CD4-positive, alpha-beta T cell treated with Interleukin-17A for 4 hours (primary cell): ENCODE measurements around the gene FAM3B.
"Not testable (repeated sequence)": the region's sequence is repeated elsewhere in the genome, so short reads cannot be mapped to it uniquely, and the experiment has no call there.

Experiments
- DNase-seq: peaks from one replicate; pipeline ENCODE4 v3.0.0-alpha.2; 2020; ENCODE audit warnings: mixed read lengths

FAM3B gene, protein sequence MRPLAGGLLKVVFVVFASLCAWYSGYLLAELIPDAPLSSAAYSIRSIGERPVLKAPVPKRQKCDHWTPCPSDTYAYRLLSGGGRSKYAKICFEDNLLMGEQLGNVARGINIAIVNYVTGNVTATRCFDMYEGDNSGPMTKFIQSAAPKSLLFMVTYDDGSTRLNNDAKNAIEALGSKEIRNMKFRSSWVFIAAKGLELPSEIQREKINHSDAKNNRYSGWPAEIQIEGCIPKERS

DNA sequence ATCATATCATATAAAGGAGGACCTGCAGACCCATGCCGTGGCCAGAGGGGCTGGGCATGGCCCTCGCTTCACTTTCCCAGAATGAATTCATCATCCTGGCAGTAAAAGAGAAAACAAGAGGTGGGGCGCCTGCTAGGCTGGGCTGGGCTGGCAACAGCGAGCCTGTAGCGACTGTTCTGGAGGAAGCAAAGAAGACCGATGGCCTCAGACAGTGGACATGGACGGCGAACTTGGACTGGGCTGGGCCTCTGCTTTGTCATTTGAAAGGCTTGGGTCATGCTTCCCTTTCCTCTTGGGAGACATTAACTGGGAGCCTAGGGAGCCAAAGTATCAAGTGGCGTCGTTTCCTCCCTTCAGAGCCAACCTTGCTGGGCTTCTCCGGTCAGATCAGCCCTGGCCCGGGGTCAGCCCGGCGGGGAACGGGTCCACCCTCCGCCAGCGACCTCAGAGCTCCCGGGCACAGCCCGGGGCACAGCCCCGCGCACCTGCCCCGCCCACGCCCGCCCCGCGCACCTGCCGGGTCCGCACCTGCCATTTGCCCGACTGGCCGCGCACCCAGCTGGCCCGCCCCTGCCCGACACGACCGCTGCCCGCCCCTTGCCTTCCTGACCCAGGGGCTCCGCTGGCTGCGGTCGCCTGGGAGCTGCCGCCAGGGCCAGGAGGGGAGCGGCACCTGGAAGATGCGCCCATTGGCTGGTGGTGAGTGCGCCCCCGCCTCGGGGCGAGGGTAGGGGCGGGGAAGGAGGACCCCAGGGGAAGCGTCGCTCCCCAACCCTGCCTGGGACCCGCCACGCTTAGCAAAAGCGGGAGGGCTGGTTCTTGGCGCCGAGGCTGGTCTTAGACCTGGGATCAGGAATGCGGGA, at the start of gene FAM3B:
Gene FAM3B (plus strand): TSS at position 602 of the 863 bp plus-strand sequence. CDS start 79 bp downstream, at position 681.
- no peak for DNase-seq

DNA sequence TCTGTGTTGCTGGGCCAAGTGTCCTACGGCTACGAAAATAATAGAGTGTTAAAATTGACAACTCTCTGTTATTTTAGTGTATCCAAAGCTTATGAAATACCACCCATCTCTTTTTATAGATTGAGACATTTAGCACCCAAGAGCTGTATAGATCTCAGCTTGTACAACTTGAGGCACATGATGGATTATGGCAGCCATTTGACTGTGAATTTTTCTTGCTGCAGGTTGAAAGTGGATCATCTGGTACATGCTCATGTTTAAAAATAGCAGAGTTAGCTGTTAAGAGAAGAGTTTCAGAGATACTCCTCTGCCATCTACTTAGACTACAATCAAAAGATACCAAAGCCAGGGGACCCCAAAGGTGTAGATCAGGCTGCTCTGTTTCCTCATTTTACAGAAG, 49.3 kb upstream of the FAM3B start:
- DNase-seq: no peak

DNA sequence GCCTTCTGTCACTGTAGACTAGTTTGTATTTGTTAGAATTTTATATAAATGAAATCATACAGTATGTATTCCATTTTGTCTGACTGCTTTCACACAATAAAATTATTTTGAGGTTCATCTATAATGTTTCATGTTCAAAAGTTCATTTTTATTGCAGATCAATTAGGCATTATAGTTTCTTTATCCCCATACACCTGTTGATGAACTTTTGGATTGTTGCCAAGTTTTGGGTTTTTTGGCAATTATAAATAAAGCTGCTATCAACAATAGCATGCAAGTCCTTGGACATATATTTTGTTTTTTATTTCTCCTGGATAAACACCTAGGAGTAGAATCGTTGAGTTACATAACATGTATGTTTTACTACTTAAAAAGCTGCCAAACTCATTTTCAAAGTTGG, 47.1 kb upstream of the FAM3B start:
- no peak for DNase-seq

DNA sequence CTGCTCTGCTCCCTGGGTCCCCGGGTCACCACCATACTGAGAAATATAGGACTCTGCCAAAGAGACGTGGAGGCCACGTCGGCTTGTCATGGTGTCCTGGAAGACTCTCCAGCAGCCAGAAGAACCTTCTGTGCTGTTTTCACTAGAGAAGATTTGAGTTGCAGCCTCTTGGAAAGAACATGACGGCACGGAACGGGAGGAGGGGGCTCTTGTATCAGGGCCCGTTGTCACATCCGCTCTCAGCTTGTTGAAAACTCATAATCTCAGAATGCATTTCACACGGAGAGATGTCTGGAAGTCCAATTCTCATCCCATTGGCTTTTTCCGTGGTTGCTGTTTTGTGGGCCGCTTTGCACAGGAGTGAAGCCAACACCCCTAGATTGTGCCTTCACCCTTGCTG, 39.4 kb upstream of the FAM3B start:
- DNase-seq: no peak

DNA sequence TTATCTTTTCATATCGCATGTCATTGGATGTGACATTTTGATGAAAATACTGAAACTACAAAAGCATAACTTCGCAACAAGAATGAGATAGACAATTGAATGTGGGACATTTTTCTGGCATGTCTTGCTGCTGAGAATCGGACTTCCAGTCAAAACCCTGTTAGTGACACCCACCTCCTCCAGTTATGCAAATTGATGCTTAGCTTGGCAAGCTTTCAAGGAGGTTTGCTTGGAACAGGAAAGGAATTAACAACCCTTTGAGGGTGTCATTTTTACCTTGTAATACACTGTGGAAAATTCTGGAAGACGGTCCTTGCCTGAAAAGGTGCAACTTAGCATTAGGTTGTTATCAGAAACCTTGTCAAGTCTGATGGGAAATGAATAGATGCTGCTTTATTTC, 38.8 kb upstream of the FAM3B start:
- DNase-seq: no peak

DNA sequence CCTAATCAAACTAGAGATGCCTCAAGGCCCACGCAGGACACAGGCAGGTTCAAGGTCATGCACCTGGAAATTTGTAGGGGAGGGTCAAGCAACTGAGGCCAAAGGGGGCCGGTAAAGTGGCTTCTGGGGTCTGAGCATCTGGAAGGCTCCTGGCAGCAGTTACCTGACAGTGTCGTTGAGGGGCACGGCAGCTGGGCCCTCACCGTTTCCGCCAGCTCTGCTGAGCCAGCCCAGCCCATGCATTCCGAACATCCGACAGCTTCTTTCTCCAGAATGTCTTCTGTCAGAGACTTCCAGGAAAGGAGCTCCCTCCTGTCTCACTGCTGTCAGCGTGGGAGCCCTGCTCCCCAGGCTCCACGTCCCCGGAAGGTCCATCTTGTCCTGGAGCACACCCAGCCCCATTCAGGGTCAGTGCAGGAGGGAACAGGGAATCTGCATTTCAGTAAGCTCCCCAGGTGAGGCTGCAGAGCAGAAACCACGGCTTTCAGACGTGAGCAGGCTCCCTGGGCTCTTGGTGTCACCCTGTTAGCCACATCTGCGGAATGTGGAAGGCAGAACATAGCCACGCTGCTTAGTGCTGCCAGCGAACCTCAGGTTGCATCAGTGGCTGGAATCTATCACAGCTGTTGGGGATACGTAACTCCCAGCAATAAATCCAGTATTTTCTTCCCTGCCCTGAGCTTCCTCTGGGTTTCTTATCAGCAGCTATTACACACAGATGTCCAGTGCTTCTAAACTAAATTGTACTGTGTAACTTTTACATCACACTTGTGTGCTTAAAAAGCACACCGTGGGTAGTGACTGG, 36.3 kb upstream of the FAM3B start:
- no peak for DNase-seq

DNA sequence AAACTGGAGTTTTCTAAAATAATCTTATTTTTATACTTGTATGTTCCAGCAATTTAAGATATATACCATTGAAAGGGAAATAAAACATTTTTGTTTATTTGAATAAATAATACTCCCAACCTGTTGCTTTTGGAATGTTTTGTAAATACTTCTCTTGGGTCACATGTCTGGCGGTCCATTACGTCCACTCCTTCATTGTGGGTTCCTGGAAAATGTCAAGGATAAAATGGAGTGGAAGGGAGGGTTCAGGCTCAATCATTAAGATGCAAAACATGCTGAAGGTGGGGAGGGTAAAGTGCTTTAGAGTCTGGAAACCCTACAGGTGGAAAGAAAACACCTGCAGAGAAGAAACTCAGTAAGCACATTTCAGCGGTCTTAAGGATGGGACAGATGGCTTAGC, 34.2 kb upstream of the FAM3B start:
- DNase-seq: no peak

DNA sequence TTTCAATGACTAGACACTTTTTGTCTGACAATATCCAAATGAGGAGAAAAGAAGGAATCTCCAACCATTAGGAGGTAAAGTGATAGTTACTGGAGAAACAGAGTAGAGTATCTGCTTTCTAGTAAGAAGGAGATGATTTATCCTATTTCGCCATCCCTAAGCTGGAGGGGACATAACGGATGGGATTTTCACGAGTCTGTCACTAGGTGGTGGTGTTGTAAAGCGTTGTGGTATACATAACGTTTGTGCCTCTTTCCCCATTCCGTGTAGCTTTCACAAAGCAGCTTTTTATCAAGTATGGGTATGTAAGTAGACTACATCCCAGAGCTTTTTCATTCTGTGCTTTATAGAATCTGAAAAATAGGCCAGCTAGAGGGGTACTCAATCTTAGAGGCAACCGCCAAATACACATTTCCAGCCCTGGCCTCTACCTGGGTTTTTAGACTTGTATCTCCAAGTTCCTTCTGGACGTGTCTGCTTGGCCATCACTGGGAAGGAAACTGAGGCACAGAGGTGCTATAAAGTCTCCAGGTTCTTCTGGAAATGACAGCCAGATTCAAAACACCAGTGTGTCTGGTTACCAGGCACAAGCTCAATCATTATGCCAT, 33.3 kb upstream of the FAM3B start:
- DNase-seq: peak; percentile 60

DNA sequence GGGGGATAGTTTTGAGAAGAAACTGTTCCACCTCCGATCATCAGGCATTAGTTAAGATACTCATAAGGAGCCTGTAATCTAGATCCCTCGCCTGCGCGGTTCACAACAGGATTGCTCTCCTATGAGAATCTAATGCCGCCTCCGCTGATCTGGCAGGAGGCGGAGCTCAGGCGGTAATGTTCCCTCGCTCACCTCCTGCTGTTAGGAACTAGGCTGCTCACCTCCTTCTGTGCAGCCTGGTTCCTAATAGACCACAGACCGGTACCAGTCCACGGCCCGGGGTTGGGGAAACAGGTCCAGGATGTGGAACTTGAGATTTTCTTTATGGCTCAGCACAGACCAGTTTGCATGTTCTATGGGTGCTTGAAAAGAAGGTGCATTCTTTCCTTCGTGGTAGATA, 27.2 kb upstream of the FAM3B start:
- no peak for DNase-seq

DNA sequence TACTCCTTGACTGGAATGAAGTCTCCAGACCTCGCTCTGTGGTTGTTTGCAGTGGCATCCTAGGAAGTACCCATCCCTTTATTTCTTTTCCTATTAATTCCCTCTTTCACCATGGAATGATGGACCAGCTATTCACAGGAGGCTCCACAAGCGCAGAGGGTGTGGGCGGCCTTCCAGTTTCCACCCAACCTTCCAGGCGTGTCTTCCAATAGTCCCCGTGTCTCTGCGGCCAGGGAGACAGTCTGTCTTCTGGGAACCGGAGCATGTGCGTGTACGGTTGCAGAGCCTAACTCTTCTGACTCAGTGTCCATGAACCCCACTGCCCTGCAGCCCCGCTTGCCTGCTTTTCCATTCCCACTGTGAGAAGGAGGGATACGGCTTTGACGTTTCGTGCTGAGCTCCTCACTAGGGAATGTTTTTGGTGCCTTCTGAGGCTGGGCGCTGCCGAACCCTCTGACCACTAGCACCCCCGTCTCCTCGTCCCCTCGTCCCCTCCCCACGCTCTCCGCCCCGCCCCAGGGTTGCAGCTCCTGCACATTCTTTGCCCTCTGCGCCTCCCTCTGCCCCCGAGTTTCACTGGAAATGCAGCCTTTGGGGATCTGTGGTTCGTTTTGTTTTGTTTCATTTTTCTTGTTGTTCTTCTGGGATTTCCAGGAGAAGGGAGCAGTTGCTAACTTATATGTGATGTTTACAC, 26.3 kb upstream of the FAM3B start:
- DNase-seq: no peak

DNA sequence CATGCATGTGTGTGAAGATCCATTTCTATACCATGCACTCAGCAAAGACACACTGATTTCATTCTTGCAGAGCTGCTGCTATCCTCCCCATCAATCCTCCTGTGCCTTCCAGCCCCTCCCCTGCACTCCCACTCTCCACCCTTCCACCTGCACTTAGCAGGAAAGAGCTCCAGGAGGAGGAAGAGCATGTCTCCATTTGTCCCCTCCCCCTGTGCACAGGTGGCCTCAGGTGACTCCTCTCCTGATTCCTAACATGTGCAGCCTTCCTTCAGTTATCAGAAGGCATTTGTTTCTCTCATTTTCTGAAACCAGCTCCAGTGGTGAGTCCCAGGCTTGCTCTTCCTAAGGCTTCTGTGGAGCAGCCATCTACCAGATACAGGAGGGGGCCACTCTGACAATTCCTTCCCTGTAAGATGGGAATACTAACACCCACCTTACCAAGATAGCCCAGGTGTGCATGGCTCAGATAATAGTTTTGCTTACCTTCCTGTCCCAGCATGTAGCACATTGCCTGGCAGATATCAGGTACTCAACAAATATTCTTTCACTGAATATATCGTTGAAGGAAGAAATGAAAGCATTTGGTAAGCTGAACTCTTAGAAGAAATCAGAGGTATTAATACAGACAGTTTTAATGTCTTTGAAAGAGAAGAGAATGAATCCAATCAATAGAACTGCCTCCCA, 21.9 kb upstream of the FAM3B start:
- no peak for DNase-seq

DNA sequence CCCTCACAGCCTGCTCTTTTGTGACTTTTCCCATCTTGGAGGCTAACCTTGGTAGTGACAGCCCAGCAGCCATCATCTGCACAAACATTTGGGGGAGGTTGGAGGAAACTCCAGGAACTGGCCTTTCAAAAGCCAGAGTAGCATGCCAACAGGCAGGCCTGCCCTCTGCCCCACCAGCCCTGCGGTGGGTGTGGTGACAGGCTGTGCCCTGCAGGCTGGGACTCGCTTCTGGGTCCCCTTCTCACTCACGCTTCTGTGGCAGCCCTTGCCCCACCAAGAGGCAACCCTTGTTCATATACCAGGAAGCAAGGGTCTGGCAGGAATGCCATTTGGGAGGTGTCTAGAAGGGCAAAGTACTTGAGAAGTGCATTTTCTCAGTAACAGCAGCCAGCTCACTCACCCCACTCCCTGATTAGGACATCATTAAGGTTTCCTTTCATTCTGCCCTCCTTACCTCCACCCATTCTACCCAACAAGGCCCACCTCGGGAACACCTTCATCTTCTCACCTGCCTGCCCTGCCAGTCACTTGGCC, 20.8 kb upstream of the FAM3B start:
- no peak for DNase-seq

DNA sequence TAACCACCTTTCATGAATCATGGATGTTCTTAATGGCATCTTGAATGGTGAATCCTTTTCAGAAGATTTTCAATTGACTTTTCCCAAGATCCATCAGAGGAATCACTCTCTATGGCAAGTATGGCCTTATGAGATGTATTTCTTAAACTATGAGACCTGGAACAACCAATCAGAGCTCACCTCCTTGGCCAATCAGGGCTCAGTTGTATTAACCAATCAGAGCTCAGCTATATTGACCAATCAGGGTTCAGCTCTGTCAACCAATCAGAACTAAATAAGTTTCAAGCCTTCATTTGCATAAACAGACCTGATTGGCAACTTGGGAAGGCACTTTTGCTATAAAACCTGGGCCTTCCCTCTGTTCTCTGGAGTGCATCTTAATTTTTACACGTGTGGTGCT, 13.6 kb upstream of the FAM3B start:
- DNase-seq: no peak

DNA sequence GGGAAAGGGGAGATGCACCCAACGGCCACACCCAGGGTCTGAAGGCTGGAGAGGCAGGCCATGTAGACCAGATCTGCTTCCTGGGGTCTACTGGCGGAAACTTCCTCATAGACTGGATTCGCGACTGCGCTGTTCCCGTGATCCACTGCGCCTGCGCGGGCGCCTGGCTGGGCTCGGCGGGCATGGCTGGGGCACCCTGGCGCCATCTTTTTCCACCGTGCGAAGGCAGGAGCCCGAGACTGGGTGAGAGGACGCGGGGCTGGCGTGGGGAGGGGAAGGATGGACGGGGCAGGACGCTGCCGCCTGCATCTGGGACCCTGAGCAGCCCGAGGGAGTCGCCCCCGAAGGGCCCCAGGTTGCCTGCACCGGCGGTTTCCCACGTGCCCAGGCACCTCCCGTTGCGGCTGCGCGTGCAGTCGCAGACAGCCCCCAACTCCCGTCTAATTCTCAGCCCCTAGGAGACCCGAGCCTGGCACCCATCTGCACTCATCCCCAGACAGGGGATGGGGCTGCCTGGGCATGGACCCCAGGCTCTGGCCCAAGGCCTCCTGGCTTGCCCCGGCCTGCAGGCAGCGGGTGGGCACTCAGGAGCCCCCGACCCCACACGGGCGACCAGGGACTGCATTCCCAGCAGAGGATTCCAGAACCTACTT, 12.4 kb upstream of the FAM3B start:
- no peak for DNase-seq

DNA sequence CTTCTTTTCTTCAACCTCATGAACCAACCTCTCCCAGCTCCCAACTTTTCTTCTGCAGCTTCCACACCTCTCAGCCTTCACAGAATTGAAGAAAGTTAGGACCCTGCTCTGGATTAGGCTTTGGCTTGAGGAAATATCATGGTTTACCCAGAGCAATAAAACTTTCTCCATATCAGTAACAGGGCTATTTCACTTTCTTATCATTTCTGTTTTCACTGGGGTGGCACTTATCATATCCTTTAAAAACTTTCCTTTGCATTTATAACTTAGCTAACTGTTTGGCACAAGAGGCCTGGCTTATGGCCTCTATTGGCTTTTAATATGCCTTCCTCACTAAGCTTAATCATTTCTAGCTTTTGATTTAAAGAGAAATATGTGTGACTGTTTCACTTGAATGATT, 9.4 kb upstream of the FAM3B start:
- no peak for DNase-seq

DNA sequence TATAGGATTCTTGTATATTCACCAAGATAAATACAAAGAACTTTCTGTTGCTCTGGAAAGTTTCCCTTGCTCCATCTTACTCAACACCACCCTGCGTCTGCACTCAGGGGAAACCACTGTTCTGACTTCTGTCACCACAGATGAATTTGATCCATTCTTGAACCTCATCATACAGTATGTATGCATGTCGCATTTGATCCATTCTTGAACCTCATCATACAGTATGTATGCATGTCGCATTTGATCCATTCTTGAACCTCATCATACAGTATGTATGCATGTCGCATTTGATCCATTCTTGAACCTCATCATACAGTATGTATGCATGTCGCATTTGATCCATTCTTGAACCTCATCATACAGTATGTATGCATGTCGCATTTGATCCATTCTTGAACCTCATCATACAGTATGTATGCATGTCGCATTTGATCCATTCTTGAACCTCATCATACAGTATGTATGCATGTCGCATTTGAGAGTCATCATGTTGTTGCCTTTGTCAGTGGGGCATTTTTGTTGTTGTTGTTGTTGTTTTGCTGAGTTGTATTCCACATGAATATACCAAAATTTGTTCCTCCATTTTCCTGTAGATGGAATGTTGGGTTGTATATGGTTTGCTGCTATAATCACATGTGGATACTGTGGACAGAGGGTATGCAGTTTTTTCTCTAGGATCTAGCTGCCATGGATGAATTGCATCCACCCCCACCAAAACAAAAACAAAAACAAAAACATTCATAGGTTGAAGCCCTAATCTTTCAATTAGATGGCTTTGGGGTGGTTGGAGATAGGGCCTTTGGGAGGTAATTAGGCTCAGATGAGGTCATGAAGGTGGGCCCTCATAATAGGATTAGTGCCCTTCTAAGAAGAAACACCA, 3.1 kb upstream of the FAM3B start:
- not testable (repeated sequence) for DNase-seq

DNA sequence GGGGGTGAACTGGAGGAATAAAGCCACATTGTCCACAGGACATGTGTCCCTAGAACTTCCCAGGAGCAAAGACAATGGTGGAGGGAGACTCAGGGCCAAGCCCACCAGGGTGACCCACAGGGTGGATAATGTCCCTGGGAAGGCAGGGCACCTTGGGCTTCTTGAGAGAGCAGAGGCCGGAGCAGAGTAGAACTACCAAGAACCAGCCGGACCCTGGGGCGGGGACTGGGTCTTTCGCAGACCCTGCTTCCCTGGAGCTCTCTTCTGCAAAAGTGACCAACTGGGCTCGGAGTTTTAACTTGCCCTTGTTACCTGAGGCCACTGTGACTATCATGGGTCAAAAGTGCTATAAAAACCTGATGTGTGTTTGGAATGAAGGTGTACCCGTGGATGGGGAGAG, 875 bp upstream of the FAM3B start:
- DNase-seq: no peak

DNA sequence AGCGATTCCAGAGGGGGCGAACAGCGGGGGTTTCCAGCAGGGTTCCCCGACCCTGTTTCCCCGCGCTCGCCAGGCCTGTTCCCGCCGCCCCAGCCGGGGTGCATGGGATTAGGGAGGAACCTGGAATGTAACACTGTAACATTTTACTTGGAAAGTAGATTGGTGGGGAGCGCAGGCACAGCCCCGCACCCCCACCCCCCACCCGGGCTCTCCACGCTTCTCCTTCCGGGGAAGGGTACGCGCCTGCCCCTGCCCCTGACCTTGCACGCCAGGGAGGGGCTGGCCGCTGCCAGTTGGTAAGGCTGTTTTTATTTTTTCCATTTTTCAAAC, 427 bp downstream of the FAM3B start:
- DNase-seq: no peak

DNA sequence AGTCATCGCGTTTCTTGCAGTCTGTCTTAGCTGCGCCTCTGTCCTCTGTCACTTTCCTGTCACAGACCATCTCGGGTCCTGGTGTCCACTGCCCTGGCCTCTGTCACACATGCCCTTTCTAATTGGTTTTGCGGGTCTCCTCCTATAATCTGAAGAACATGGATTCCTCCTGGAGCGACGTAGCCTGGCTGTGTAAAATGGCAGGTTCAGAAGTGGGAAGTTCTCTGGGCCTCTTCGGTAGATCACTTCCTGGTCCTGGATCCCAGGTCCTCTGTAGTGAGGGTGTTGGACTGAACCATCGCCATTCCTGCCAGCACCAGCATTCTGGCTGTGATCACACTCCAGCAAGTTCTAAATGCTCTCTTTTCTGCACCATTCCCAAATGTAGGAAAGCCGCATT, 857 bp downstream of the FAM3B start:
- no peak for DNase-seq

DNA sequence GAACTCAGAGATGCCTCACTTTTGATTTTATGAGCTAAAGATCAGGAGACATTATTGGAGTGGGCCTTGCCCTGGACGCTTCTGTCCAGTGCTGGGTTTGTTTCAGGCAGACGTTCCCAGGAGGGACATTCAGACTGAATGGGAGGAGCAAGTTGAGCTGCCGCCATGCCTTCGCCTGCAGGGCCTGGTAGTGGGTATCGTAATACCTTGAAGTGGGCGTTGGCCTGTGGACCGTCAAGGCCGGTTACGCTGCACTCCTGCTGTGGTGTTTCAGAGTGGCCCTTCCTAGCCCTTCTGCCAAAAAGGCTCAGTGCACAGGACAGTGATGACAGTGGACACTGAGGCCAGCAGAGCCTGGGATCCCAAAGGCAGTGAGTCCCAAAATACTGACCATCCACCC, 1.6 kb downstream of the FAM3B start:
- no peak for DNase-seq
